GM18502 (cell line): Measurements from ENCODE around the gene GCC1.
A peak's percentile ranks its signal among the peaks of the same experiment; 100 is the strongest.

Experiments
- ATAC-seq: cut with Tn5 transposase; IDR thresholded peaks from one replicate; pipeline ENCODE4 v1.9.1; 2021; ENCODE audit warnings: mild to moderate bottlenecking; ENCODE audit not compliant: unreplicated experiment, poor library complexity

GCC1 gene

DNA sequence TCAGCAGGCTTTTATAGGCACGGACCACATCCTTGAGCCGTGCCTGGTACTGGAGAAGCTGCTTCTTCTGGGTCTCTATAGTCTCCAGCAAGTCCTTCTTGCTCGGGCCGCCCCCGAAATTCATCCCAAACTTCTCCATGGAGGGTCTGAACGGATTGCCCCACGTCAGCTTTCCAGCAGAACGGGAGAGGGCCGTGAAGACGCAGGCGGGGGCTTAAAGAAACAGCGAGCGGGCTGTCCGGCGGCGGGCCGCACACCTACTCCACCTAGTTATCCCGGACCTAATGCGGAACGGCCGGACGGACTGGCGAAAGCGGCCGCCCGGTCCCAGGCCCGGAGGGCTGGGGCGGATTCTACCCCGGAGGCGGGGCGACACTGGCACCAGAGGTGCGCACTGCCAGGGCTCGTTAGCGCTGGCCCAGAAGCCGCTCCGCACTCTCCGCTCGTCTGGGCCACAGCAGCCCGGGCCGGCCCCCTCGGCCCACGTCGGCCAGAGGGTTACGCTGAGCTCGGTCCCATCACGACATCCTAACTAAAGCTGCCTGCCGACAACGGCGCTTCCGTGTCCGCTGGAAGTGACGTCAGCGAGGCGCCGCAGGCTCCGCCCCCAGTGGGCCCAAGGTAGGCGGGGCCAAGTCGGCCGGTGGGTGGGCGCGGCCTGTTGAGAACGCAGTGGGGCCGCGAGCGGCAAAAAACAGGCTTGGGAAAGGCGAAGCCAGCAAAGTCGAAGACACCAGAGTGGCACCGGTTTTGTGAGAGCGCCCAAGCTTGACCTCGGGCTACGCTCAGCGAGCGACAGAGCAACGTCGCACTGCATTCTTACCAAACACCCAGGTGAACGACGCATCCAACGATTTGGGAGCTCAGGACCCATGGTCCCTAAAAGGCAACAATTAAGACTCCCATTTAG, at the start of gene GCC1:
Gene GCC1 (minus strand): TSS at position 553 of the 910 bp plus-strand sequence. CDS start 414 bp downstream, at position 139.
- ATAC-seq = peak; percentile 83

DNA sequence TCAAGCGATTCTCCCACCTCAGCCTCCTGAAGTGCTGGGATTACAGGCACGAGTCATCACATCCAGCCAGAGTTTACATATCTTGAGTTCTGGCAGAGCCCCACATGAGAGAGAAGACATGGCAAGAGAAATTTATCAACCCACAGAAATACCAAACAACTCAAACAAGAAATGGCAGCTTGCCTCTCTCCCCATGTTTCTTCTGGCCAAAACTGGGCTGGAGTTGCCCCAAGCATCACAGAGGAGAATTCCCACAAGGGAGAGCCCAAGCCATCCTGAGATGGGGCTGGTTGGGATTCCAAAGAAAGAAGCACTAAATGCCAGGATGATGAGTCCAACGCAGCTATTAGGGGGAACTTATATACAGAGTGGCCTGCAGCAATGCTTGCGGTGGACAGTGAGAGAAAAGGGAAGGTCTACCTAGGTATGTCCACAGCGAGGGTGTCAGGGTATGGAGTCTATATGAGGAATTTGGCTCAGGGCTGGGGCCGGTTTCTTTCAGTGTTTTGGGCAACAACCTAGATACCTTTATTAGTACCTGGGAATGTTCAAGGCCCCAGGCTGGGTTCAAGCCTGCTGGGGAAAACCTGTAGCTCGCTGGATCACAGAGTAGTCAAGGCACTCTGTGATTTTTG, 47.0 kb upstream of the GCC1 start:
- ATAC-seq = no peak

DNA sequence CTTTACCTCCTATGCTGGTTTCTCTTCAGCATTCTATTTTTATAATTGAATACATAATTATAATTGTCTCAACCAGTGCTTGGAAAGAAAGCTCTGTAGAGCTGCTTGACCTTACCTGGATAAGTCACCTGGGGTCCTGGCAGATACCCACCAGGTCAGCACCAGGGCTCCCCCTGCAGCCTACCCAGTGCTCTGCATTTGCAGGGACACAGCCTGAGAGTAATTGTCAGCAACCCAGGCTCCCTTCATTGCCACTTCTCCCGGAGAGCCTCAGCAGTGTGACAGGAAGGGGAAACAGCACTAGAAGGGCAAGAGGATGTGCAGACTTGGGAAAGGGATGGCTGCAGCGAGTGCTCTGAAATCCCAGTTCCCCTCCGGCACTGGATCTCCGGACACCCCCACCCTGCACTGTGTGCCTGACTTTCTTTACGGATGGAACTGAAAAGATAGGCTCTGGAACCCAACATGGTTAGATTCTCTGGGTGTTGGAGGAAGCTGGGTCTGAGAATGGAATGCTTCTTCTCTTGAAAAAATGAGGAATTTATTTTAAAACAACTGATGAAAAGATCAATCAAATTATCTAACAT, 44.0 kb upstream of the GCC1 start:
- peak; percentile 83 for ATAC-seq

- no peak for ATAC-seq
Observed at GRCh38 chr7:127628445-127628844, 43.0 kb upstream of the GCC1 start.

- ATAC-seq = no peak
Observed at GRCh38 chr7:127625331-127625730, 39.9 kb upstream of the GCC1 start.

GRCh38 chr7:127620406-127621233, 35.2 kb upstream of the GCC1 start:
- ATAC-seq = no peak

DNA sequence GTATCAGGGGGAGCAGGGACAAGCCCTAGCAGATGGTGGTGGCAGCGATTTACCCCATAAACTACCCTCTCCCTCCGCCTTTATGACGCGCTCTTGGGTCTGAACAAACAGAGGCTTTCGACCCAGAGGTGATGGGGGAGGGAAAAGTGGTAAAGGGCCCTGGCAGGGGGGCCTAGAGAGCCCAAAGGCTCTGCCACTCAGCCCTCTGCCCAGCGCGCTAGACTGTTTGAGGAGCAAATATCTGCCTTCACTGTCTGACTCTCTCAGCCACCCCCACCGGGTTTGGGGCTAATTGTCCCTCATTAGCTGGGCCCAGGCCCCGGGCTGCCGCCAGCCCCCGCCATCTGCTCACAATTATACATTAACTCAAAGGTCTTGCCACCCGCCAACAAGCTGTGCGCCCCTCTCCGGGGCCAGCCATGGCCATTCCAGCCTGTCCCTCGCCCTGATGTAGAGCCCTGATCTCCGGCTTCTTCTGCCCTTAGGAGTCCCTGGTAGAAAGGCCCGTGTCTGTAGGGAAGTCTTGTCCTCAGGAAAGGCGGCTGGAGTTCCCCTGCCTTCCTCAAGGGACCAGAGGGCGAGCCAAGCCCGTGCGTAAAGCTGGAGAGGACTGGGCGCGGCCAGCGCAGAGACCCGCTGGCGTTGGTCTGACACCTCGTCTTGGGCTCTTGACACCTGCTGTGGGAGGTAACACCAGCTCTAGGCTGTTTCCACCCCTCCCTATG, 34.4 kb upstream of the GCC1 start:
- no peak for ATAC-seq

GRCh38 chr7:127618775-127619174, 33.4 kb upstream of the GCC1 start:
- no peak for ATAC-seq

GRCh38 chr7:127618042-127618441, 32.6 kb upstream of the GCC1 start, which contains the start of gene PAX4:
PAX4 (minus strand) TSS chr7:127618142; CDS start chr7:127615928, 2,214 bp downstream.
- no peak for ATAC-seq

- no peak for ATAC-seq
Observed at GRCh38 chr7:127616724-127617123, 31.3 kb upstream of the GCC1 start.

GRCh38 chr7:127612263-127612662, 26.9 kb upstream of the GCC1 start:
- no peak for ATAC-seq

- ATAC-seq = no peak
Observed at GRCh38 chr7:127609297-127609696, 23.9 kb upstream of the GCC1 start.

DNA sequence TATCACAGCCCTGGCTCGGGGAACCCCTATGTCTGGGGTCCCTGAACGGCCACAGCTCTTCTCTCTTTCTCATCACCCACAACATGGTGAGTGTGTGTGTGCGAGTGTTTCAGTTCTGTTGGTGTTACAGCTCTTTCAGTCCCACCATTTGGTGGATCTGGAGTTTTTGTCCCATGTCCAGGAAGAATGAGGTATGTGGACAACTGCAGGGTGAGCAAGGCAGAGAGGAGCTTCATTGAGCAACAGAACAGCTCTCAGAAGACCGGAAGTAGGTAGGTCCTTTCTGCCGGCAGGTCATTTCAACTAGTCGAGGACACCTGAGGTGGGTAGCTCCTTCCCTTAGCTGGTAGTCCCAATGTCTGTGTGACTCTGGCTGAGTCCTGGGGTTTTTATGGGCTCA, 23.1 kb upstream of the GCC1 start:
- no peak for ATAC-seq

GRCh38 chr7:127600885-127601284, 15.5 kb upstream of the GCC1 start:
- ATAC-seq = no peak

- ATAC-seq = no peak
Observed at GRCh38 chr7:127598318-127598717, 12.9 kb upstream of the GCC1 start.

DNA sequence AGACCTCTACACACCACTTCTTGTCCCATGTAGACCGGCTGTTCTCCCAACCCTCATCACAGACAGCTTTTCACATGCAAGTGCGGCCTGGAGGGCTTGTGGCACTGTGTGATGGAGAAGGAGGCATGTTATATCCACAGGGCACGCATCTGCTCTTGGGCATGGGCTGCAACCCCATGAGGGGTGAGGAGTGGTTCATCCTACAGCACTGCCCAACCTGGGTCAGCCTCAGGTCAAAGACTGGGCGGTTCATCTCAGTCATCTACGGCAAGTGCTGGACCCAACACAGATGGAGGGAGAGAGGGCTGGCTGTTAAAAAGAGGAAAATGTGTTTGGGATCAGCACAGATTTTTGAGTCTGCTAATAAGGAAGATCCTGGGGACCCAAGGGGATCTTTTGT, 10.3 kb upstream of the GCC1 start:
- ATAC-seq = no peak

- no peak for ATAC-seq
Observed at GRCh38 chr7:127594490-127594889, 9.1 kb upstream of the GCC1 start.

GRCh38 chr7:127592550-127592949, 7.2 kb upstream of the GCC1 start:
- ATAC-seq = no peak

DNA sequence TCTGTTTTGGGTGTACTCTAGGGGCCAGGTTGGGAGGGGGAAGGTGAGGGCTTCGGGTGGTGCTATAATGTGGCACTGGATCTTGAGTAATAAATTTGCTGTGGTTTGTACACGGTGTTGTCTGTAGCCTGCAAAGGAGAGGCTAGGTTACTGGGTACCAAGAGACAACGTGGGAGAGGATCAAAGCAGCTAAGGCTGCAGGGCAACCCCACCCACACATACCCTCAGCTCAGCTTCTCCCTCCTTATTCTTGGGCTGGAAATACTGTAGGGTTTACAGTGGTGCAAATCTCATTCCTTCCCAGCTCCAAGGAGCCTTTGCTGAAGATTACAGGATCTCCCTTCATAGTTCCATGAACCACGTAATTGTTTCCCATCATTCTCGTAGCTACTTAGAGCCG, 6.2 kb upstream of the GCC1 start:
- no peak for ATAC-seq

GRCh38 chr7:127591189-127591588, 5.8 kb upstream of the GCC1 start:
- ATAC-seq = no peak
